Right ventricle myocardium superior (tissue), 1 donor: Measurements from ENCODE around the gene GEMIN8. TPM values are rescaled to one million over a fixed set of nuclear protein-coding genes. Genes with fewer than 3 reads are reported as not detected.
A peak's percentile ranks its signal among the peaks of the same experiment; 100 is the strongest.

Source experiments
- ATAC-seq: fragments of 200-7000 bp; cut with Tn5 transposase; one replicate; pipeline ENCODE4 v1.9.1; 2020; ENCODE audit warnings: mild to moderate bottlenecking; ENCODE audit not compliant: poor library complexity
- DNase-seq: peaks from one replicate; pipeline ENCODE4 v3.0.0-alpha.2; 2020
- intact Hi-C: fragments of 100-400 bp; cut with DNase I; formaldehyde crosslinking; loops from one replicate; pipeline ENCODE4 v1.11.2; 2022
- total RNA-seq: library from RNA; stranded (reverse); fragmentation: NEBNext Ultra II Directional; extraction: Animal tissue kit (Norgen Biotek cat#: 25700); gene quantifications from one replicate; pipeline ENCODE4 v1.2.1, GENCODE V29; 2021
- donor health status: DM: no; HTN: yes; CAD: no; lungs with severe emphysema.

The GEMIN8 gene
- total RNA-seq, 1 donor from 2014 or later, result 7.6 TPM

DNA sequence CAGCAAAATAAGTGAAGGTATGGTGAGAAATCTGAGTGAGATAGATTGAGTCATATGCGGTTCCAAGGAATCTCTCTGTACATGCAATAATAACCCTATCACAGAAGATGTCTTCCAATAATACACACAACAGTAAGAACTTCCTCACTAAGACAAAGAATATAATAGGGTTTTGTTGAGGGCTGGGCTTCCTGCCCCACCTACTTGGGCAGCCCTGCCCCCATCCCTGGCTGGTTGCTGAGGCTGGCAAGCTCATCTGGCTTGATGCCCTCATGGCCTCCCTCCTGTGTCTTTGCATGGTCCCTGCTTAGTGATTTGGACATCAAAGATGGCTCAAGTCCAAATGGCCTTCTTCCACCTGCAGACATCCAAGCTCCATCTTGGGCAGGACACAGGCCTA lies 2.7 kb downstream of the GEMIN8 start:
- intact Hi-C loops, result no loop called here
- ATAC-seq (peak; percentile 10), DNase-seq (peak; percentile 33)

DNA sequence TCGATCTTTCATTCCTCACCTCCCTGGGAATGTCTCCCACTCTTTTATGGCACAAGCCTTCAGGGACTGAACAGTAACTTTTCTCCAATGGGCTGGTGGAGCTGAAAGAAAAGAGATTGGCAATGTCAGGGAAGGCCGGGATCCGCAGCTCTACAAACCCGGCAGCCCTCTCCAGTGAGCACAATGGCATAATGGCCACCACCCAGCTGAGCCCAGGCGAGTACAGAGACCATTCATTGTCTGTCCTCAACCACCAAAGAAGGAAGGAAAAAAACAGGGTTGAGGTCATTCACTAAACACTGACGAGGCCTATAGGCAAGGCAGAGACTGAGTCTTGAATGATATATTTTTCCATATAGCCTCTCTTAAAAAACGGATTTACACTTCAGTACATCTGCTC lies 3.6 kb downstream of the GEMIN8 start:
- no peak for DNase-seq
- intact Hi-C loops, result no loop called here
- ATAC-seq, result no peak

DNA sequence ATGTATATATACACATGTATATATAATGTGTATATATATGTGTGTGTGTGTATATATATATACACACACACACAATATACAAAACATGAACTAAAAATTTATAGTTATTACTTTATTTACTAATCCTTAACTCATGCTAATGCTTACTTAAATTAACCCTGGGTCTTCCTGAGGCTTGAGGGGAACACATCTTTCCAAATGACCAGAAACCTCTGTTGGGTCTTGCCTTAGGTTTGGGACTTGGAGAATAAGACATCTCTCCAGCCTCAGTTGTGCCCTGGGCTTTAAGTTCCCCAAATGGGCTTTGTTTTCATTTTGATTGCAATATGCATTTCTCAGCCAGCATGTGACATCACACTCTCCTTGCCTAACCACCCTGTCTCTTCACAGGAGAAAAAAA lies 7.7 kb downstream of the GEMIN8 start:
- ATAC-seq (no peak), DNase-seq (no peak)
- intact Hi-C loops, result no loop called here

DNA sequence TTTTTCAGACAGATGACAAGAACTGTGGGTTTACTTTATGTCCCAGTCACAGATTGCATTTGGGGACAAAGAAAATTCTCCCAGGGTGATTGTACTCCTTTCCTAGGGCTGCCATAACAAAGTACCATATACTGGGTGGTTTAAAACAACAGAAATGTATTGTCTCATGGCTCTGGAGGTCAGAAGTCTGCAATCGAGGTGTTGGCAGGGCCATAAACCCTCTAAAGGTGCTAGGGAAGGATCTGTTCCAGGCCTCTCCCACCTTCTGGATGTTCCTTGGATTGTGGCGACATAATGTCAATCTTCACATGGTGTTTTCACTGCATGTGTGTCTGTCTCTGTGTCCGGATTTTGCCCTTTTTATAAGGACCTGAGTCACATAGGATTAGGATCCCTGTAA lies 12.3 kb downstream of the GEMIN8 start:
- no peak for DNase-seq
- ATAC-seq, result no peak
- intact Hi-C loops, result no loop called here

DNA sequence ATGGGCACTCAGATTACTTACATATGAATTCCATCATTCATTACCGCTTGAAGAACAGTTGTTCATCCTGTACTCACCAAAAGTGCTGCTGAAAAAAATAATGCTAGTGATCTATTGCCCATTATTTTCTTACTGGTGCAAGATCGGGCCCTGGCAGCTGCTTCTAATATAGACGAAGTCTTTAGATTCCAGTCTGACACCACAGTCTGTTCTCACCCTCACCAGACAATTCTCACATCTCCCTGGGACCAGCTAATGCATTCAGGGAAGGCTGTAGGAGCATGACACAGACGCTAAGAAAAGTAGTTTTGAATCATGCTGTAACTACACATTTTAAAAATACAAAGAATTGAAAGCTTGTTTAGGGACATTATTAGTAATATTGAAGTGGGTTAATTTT lies 13.8 kb downstream of the GEMIN8 start:
- ATAC-seq (no peak), DNase-seq (no peak)
- intact Hi-C loops, result no loop called here

DNA sequence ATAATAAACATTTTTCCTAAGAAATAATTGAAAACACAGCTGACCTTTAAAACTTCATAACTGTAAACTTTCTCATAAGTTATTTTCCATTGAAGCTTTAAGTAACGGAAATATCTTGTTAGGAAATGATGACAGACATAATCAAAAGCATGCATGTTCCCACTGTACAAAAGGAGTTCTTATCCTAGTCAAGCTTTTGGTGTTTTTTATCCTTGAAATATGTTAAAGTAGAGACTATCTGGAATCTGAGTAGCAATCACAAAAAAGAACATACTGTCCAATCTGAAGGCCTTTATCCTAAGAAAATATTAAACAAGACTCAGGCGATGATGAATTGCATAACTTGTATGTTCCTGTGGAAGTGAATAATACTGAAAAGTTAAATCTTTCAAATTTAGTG lies 14.4 kb downstream of the GEMIN8 start:
- intact Hi-C loops, result no loop called here
- DNase-seq (no peak), ATAC-seq (no peak)

DNA sequence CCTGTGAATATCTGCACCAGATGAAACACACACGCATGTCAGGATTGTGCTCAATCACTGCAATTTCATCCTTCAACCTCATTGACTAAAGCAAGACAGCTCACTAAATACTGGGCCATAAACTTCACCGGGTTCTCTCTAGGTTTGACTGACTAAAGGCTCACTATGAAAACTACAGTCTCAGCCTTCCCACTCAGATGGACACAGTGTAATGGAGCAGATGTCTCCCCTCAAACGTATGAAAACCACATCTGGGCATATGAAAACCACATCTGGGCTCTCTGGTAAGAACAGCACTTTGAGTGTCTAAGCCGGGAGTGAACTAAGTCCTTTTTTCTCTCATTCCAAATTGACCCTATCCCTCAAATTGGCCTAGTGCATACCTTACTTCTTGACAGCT lies 15.2 kb downstream of the GEMIN8 start:
- ATAC-seq, result no peak
- no peak for DNase-seq
- intact Hi-C loops, result no loop called here

DNA sequence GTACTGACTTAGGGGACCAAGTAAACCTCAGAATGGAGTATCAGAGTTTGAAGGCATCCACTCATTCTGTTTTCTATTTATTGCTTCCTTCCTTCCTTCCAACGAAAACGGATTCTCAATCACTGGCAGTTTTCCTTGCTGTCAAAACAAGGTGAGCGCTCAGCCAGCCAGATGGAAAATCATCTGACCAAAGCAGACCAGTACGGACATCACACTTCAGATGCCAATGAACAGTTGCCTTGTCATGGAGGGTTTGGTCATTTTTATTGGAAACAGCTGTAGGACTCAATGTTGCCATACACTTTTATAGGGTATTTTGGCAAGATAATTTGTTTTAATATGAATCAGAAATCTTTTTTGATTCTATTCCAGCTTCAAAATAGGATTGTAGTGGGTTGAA lies 16.6 kb downstream of the GEMIN8 start:
- intact Hi-C loops, result no loop called here
- no peak for ATAC-seq

DNA sequence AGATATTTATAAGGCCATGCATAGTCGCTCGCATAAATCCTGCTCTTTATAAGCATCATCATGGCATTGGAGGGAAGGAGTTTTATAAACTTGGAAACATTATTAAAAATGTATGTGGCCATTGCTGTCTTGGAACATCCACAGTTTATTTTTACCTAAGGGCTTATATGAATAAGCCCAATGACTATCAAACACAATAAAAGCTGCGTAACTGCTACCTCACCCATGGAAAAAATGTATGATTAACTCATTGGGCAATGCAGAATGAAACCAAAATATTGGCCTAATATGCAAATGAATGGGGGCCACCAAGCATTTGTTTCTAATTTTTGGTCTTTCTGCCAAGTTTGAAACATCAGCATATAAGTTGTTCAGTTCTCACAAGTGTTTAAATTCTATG lies 19.1 kb downstream of the GEMIN8 start:
- intact Hi-C loops, result no loop called here
- ATAC-seq (no peak), DNase-seq (no peak)

More for the DNA sequence above, 16.6 kb downstream of the GEMIN8 start:
- DNase-seq, result no peak

DNA sequence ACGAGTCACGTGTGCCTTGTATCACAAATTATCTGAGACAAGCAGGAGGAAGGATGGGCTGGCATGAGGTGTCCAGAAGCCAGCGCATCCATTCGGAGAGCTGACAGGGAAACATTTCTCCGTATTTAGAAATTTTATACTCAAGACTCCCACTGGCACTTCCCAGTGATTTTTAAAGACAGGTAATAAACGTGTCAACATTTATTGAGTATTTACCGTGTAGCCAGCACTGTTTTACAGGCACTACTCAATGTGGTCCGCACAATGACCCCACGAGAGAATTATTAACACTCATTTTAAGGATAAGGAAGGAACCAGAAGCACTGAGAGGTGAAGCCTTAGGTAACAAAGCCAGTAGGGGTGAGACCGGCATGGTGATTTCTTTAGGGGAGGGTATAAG lies 23.2 kb downstream of the GEMIN8 start:
- intact Hi-C loops, result no loop called here
- ATAC-seq, result no peak

DNA sequence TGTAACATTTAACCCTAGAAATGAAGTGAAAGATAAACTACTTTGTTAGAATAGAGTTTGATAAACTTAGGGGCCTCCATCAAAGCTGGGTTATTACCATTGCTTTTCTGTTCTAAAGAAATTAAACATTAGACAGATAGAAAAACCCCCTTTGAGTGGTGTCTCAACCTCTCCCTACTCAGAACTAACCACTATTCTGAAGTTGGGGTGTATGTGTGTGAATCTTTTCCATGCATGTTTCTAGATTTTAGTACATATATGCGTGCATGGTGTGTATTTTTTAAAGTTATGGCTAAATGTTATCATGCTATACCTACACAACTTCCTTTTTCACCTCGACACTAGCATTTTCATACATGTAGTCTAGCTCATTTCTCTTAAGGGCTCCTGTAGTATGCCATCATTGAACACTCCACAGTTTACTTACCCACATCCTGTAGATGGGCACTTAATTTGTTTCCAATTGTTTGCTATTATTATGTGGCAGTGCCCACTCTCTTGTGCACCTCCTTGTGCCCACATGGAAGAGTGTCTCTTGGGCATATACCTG lies 25.7 kb downstream of the GEMIN8 start:
- intact Hi-C loops, result no loop called here
- ATAC-seq, result no peak
- no peak for DNase-seq

More for the DNA sequence above, 23.2 kb downstream of the GEMIN8 start:
- DNase-seq, result no peak

DNA sequence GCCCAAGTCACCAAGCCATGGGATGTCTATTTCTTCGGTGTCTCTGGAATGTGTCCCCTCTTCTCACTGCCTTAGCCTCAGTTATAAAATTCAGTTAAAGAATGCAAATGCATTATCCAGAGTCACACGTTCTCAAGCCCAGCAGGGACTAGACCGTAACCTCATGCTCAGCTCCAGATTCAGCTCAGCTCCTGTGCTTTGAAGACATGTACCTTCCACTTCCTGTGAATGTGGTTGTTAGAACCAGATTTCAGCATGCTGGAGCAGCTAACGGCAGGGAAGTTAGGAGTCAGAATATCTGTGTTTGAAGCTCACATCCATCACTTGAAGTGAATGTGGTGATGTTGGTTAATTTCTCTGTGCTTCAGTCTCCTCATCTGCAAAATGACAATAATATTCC lies 26.7 kb downstream of the GEMIN8 start:
- ATAC-seq, result no peak
- no peak for DNase-seq
- intact Hi-C loops, result no loop called here

DNA sequence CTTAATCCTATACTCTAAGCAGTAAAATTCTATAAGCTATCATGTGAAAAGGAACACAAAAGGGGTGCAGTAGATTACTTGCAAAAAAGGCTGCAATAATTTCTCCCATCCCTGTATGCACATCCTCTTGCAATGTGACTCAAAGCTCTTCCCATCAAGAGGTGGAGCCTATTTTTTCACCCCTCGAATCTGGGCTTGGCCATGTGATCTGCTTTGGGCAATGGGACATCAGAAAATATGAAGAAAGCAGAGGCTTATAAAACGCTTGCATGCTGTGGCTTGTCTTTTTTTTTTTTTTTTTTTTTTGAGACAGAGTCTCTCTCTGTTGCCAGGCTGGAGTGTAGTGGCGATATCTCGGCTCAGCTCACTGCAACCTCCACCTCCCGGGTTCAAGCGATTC lies 33.0 kb downstream of the GEMIN8 start:
- intact Hi-C loops, result no loop called here
- DNase-seq, result no peak
- no peak for ATAC-seq

DNA sequence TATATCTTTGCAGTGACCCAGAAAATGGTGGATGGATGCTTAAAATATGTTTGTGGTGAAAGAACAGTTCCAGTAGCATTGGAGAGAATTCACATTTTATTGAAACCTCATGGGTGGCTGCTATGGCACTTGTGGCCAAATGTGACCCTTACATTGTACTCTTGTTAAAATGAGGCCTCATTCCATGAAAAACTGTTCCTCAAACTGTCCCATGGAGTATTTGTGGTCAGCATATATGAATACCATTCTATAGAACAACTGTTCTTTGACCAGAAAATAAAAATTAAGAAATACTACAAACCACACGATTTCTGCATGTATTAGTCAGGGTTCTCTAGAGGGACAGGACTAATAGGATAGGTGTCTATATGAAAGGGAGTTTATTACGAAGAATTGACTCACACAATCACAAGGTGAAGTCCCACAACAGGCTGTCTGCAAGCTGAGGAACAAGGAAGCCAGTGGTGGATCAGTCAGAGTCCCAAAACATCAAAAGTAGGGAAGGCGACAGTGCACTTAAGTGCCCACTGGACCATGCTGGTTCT lies 35.1 kb downstream of the GEMIN8 start:
- ATAC-seq (no peak), DNase-seq (no peak)
- intact Hi-C loops, result no loop called here

DNA sequence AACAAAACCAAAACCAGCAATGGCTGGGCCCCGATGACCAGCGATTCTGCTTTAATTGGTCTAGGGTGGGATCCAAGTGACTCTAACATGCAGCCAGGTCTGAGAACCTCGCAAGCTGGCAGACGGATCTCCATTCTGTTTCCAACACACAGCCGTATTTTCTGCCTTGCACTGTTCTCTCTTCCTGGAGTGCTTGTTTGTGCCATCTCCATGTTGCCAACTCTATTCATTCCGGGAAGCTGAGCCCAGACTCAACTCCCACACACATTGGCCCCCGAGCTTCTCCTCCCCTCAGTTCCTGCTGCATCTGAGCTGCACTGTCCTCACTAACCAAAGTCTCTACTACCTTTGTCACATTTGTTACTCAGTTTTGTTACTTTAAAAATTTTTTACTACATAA lies 35.6 kb downstream of the GEMIN8 start:
- DNase-seq, result no peak
- no peak for ATAC-seq
- intact Hi-C loops, result no loop called here

DNA sequence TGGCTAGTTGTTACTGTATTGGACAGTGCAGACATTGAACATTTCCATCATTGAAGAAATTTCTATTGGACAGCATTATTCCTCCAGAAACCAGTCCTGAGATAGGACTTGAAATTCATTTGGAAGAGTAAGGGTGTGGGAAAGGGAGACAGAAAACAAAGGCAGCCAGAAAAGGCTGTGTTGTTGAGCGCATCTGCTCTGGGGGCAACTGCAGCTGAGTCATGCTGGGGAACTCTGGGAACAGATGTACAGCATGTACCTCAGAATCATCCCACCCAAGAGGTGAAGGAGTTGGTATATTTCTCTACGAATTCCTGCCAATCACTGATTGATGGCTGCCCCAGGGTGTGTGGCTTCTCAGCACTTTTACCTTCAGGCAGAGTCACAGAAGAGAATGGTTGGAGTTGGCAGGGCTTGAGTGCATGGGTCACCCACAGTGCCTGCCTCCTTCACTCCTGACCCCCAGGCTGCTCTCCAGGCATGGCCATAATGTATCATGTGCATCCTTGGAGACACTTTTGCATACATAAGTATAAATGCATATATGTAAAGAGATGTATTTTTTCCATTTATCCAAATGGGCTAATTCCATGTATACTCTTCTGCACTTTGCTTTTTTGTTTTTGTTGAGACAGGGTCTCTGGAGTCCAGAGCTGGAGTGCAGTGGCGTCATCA lies 39.4 kb downstream of the GEMIN8 start:
- no peak for ATAC-seq
- intact Hi-C loops, result no loop called here
- no peak for DNase-seq

DNA sequence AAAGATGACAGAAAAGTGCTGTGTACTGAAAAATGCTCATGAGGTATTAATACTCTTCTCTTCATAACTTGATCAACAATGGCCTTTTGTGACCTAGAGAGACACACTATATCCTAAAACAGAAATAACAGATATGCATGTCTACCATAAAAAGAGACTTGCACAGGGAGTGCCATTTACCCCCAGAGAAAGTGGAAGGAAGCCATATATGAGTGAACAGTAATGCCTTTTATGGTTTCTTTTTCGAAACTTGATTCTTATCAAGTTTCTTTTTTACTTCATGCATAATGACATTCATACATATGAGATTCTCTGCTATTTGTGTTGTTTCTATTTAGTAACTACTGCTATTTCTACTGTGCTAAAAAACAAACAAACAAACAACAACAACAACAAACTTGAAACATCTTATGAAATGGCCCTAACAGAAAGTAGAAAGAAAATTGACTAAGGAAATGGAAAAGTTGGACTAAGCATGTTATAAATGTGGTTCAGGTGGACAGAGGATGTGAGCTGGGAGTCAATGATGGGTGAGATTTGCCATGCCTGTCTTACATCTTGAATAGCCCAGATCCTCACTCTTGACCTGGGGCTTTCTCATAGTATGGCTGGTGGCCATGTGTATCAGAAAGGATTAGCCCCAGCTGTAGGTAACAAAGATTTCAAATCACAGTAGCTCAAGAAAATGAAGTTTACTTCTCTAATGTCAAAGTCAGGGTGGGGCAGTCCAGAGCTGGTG lies 43.8 kb downstream of the GEMIN8 start:
- no peak for DNase-seq
- ATAC-seq, result no peak
- intact Hi-C loops, result no loop called here

DNA sequence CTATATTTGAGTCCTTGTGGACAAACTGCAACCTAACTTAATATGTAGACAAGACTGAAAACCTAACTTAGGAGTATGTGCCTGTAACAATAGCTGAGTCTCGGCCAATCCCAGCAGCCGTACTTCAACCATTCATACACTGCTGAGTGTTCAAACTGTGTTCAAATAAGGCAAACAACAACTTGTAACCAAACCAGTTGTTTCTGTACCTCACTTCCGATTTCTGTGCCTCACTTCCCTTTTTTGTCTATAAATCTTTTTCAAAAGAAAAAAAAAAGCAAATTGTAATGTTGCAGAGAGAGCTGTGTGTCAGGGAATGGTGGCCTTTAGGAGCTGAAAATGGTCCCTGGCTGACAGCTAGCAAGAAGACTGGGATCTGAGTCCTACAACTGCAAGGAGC lies 46.0 kb downstream of the GEMIN8 start:
- DNase-seq (no peak), ATAC-seq (no peak)
- intact Hi-C loops, result no loop called here

DNA sequence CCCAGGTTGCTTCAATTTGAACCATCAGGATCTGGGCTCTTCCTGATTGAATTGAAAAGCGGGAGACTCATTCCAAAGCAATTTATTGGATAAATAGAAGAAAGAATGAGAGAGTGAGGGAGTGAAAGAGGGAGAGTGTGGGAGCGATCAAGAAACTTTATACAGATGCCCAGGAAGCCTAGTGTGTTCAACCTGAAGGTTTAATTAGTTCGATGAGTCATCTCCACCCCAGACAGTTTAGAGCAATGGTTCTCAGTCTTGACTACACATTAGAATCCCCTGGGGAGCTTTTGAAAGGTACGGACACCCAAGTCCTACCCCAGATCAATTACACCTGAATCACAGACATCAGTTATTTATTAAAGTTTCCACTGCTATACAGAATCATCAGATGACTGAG lies 61.5 kb downstream of the GEMIN8 start:
- intact Hi-C loops, result no loop called here
- ATAC-seq (no peak), DNase-seq (no peak)

DNA sequence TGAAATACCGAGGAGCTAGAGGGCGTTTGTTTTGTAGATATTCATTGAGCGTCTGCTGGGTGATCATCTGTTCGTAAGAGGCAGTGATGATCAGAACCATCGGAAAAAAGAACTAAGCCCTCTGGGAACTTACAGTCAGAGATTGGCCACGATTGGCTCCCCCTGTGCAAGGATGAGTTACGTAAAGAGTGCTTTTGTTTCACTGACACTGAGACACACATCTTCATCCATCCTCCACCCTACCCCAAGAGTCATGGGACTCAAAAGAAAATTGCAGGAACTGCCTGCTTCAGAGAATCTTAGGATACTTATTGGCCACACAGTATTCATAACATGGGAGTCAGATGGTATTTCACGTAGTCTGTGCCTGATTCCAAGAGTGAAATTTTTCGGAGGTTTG lies 62.1 kb downstream of the GEMIN8 start:
- ATAC-seq (no peak), DNase-seq (no peak)
- intact Hi-C loops, result no loop called here
